B cell (primary cell): ENCODE measurements around the gene DENND1A.

Source experiments
- EZH2 ChIP-seq: IDR thresholded peaks from 2 replicates; pipeline ENCODE4 v1.6.1; 2012; ENCODE audit warnings: borderline replicate concordance, low read depth, mild to moderate bottlenecking, moderate library complexity, low read length; ENCODE audit not compliant: insufficient read depth, poor library complexity, severe bottlenecking
- TF ChIP-seq, protein P1 (sequence below): fragments of 200-600 bp; IDR thresholded peaks from one replicate; pipeline ENCODE4 v1.8.0; 2022; ENCODE audit warnings: antibody characterized with exemption, mild to moderate bottlenecking

- TF ChIP-seq, protein P1, sequence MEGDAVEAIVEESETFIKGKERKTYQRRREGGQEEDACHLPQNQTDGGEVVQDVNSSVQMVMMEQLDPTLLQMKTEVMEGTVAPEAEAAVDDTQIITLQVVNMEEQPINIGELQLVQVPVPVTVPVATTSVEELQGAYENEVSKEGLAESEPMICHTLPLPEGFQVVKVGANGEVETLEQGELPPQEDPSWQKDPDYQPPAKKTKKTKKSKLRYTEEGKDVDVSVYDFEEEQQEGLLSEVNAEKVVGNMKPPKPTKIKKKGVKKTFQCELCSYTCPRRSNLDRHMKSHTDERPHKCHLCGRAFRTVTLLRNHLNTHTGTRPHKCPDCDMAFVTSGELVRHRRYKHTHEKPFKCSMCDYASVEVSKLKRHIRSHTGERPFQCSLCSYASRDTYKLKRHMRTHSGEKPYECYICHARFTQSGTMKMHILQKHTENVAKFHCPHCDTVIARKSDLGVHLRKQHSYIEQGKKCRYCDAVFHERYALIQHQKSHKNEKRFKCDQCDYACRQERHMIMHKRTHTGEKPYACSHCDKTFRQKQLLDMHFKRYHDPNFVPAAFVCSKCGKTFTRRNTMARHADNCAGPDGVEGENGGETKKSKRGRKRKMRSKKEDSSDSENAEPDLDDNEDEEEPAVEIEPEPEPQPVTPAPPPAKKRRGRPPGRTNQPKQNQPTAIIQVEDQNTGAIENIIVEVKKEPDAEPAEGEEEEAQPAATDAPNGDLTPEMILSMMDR, result no peak
- no peak for TF ChIP-seq EZH2
Measured at GRCh38 chr9:123460091-123460490, 469.8 kb downstream of the DENND1A start.
